SK-N-SH (cell line): ENCODE results near the gene BMPR1B. TPM values are rescaled to one million over a fixed set of nuclear protein-coding genes. Genes with fewer than 3 reads are reported as not detected.

Experiments used
- CTCF ChIA-PET: fragments of 300-600, 350-600 bp; formaldehyde crosslinking; extraction: SDS; loops from one replicate; lab custom pipeline; 2021; lab: Yijun Ruan, JAX
- POLR2A ChIA-PET: fragments of 350-600 bp; sonication (Branson Sonifier 250); formaldehyde crosslinking; extraction: SDS; loops from one replicate; lab custom pipeline; 2020; ENCODE audit warnings: antibody characterized with exemption, inconsistent platforms; lab: Yijun Ruan, JAX
- DNase-seq: peaks from one replicate; pipeline ENCODE4 v3.0.0; 2012
- H2AFZ ChIP-seq: fragments of 200-600 bp; sonication (generic); 2 replicates; pipeline ENCODE4 v1.8.1; 2016; ENCODE audit warnings: antibody characterized with exemption, mild to moderate bottlenecking, low read depth
- H3F3A ChIP-seq: fragments of 200-600 bp; sonication (generic); replicated peaks from 2 replicates; pipeline ENCODE3; 2016; ENCODE audit warnings: antibody characterized with exemption, mild to moderate bottlenecking; ENCODE audit not compliant: insufficient read depth
- H3K27ac ChIP-seq, 2 experiments: fragments of 200-500 bp in 1 of 2; fragments of 200-600 bp in 1 of 2; sonication (Bioruptor generic) in 1 of 2; sonication (generic), shearing (Covaris generic) in 1 of 2; 2 replicates each; pipeline versions ENCODE4 v1.5.1 to v1.6.1; 2014 to 2016; ENCODE audit warnings: low read depth in 2 of 2, inconsistent platforms in 1 of 2, low read length in 1 of 2, mild to moderate bottlenecking in 1 of 2, mixed read lengths in 1 of 2
- H3K27me3 ChIP-seq: fragments of 200-600 bp; sonication (generic), shearing (Covaris generic); 2 replicates; pipeline ENCODE4 v1.6.1; 2016; ENCODE audit warnings: mixed run types; ENCODE audit not compliant: insufficient read depth
- H3K36me3 ChIP-seq, 2 experiments: fragments of 200-500 bp in 1 of 2; fragments of 200-600 bp in 1 of 2; sonication (Bioruptor generic) in 1 of 2; sonication (generic) in 1 of 2; replicated peaks in 1 of 2; 2 replicates each; pipeline versions ENCODE3 to v1.5.1; 2014 to 2016; ENCODE audit warnings: low read length in 1 of 2, mild to moderate bottlenecking in 1 of 2; ENCODE audit not compliant: insufficient read depth in 2 of 2, control insufficient read depth in 1 of 2
- H3K4me1 ChIP-seq, 2 experiments: fragments of 200-500 bp in 1 of 2; fragments of 200-600 bp in 1 of 2; sonication (Bioruptor generic) in 1 of 2; sonication (generic), shearing (Covaris generic) in 1 of 2; 2 replicates each; pipeline versions ENCODE4 v1.5.1 to v1.6.1; 2014 to 2016; ENCODE audit warnings: low read depth in 1 of 2, low read length in 1 of 2, mixed run types in 1 of 2; ENCODE audit not compliant: insufficient read depth in 2 of 2, control insufficient read depth in 1 of 2
- H3K4me2 ChIP-seq: fragments of 200-600 bp; sonication (generic), shearing (Covaris generic); 2 replicates; pipeline ENCODE4 v1.6.1; 2017; ENCODE audit warnings: mixed run types
- H3K4me3 ChIP-seq, 2 experiments: fragments of 200-500 bp in 1 of 2; fragments of 200-600 bp in 1 of 2; sonication (Bioruptor generic) in 1 of 2; sonication (generic), shearing (Covaris generic) in 1 of 2; 2 replicates each; pipeline versions ENCODE4 v1.5.1 to v1.8.1; 2014 to 2016; ENCODE audit warnings: low read depth in 2 of 2, inconsistent platforms in 1 of 2, low read length in 1 of 2, mild to moderate bottlenecking in 1 of 2, mixed read lengths in 1 of 2, moderate library complexity in 1 of 2
- H3K79me2 ChIP-seq: fragments of 200-600 bp; sonication (generic); 2 replicates; pipeline ENCODE4 v1.8.1; 2017; ENCODE audit warnings: mild to moderate bottlenecking; ENCODE audit not compliant: insufficient read depth
- H3K9ac ChIP-seq: fragments of 200-600 bp; sonication (generic); 2 replicates; pipeline ENCODE4 v1.6.1; 2017; ENCODE audit warnings: mixed run types
- H3K9me2 ChIP-seq: fragments of 200-600 bp; sonication (generic); 2 replicates; pipeline ENCODE4 v1.6.1; 2017; ENCODE audit warnings: mixed run types
- H3K9me3 ChIP-seq: fragments of 200-600 bp; sonication (generic); 2 replicates; pipeline ENCODE4 v1.6.1; 2017; ENCODE audit warnings: mixed run types, mild to moderate bottlenecking, moderate library complexity
- H4K20me1 ChIP-seq: fragments of 200-600 bp; sonication (generic); 2 replicates; pipeline ENCODE4 v1.6.1; 2017; ENCODE audit warnings: mild to moderate bottlenecking, mixed run types; ENCODE audit not compliant: insufficient read depth
- CHD2 ChIP-seq: fragments of 150-350 bp; IDR thresholded peaks from 2 replicates; pipeline ENCODE4 v1.6.1; 2018; ENCODE audit warnings: low read length; ENCODE audit not compliant: partially characterized antibody
- EZH2phosphoT487 ChIP-seq: fragments of 200-600 bp; sonication (generic); IDR thresholded peaks from 2 replicates; pipeline ENCODE4 v1.6.1; 2017; ENCODE audit warnings: low read depth, mixed run types, mild to moderate bottlenecking, antibody characterized with exemption, moderate library complexity, borderline replicate concordance
- FOXM1 ChIP-seq: IDR thresholded peaks from 2 replicates; pipeline ENCODE4 v1.4.0; 2012; ENCODE audit warnings: low read depth, mild to moderate bottlenecking
- GABPA ChIP-seq: IDR thresholded peaks from 2 replicates; pipeline ENCODE4 v1.4.0; 2012; ENCODE audit warnings: low read depth, mild to moderate bottlenecking
- GATA2 ChIP-seq: sonication (generic); formaldehyde crosslinking; IDR thresholded peaks from 2 replicates; pipeline ENCODE4 v1.5.0; 2020; ENCODE audit warnings: mild to moderate bottlenecking, missing genetic modification reagents
- MAX ChIP-seq: IDR thresholded peaks from 2 replicates; pipeline ENCODE4 v1.4.0; 2012; ENCODE audit warnings: low read depth
- MEF2A ChIP-seq: IDR thresholded peaks from 2 replicates; pipeline ENCODE4 v1.4.0; 2012; ENCODE audit warnings: low read depth, borderline replicate concordance
- PBX3 ChIP-seq: IDR thresholded peaks from 2 replicates; pipeline ENCODE4; 2012
- POLR2AphosphoS5 ChIP-seq: IDR thresholded peaks from 2 replicates; pipeline ENCODE4 v1.6.1; 2012; ENCODE audit warnings: low read depth, low read length
- REST ChIP-seq: IDR thresholded peaks from 2 replicates; pipeline ENCODE4 v1.6.1; 2012; ENCODE audit warnings: mild to moderate bottlenecking, low read depth, low read length, moderate library complexity
- TAF1 ChIP-seq: IDR thresholded peaks from 2 replicates; pipeline ENCODE4 v1.6.1; 2012; ENCODE audit warnings: low read depth, mild to moderate bottlenecking, low read length, moderate library complexity, borderline replicate concordance
- TEAD4 ChIP-seq: IDR thresholded peaks from 2 replicates; pipeline ENCODE4 v1.4.0; 2012; ENCODE audit warnings: mild to moderate bottlenecking, borderline replicate concordance; ENCODE audit not compliant: insufficient read depth
- USF2 ChIP-seq: fragments of 150-350 bp; IDR thresholded peaks from 2 replicates; pipeline ENCODE4 v1.6.1; 2017; ENCODE audit warnings: antibody characterized with exemption, low read length, low read depth, borderline replicate concordance
- WGBS: methylation state at CpG from one replicate; pipeline ENCODE4 v1.1.6; 2017; ENCODE audit warnings: low lambda C conversion rate; 5-methylcytosine and 5-hydroxymethylcytosine counted together
- polyA plus RNA-seq, 3 experiments: library from polyadenylated mRNA; depleted of rRNA; stranded (reverse); fragments of >200 nt; gene quantifications; 2 replicates each; pipeline ENCODE4 v1.2.3, GENCODE V29; 2012

BMPR1B gene
- polyA plus RNA-seq, 1 of the 3 experiments (the other 2 are of a cell fraction), result 0.16 TPM

GRCh38 chr4:95049551-95050233 is 291.9 kb downstream of the BMPR1B start:
- POLR2A ChIA-PET, result interaction anchor here (1.0 kb wide), 1 partner anchor 10 kb away, joined by 3 read pairs; no protein-coding TSS in a partner anchor
- Histone ChIP-seq H3F3A (no peaks in the 10 kb centered on the region), H3K4me1 (peaks cover 0 to 7% of the 10 kb centered on the region in 2 experiments; a peak in 1 of 4 replicates), H3K4me2 (no peak overlapping the region), H3K9me2 (no peaks in the 10 kb centered on the region), H3K9me3 (no peaks in the 10 kb centered on the region), H3K4me3 (no peak overlapping the region), H2AFZ (no peak overlapping the region), H3K27ac (no peak overlapping the region; a peak in 1 of 4 replicates), H3K36me3 (no peaks in the 10 kb centered on the region), H3K9ac (no peak overlapping the region), H4K20me1 (no peaks in the 10 kb centered on the region), H3K79me2 (no peaks in the 10 kb centered on the region), H3K27me3 (no peaks in the 10 kb centered on the region)
- no peak for DNase-seq
- TF ChIP-seq REST (peak; percentile 80), POLR2AphosphoS5 (no peak)
- WGBS, result 60% methylated on average over 2 of the region's 2 CpGs
- CTCF ChIA-PET, result interaction anchor here (1.4 to 1.6 kb wide), 2 partner anchors 9 to 429 kb away, joined by 3 to 4 read pairs; no protein-coding TSS in a partner anchor

GRCh38 chr4:95050980-95051701 is 293.4 kb downstream of the BMPR1B start:
- 75% methylated on average over 13 of the region's 13 CpGs for WGBS
- Histone ChIP-seq H3K4me1 (peaks cover 0 to 5% of the 10 kb centered on the region in 2 experiments; a peak in 1 of 4 replicates), H3K9me2 (peaks cover 5% of the 10 kb centered on the region; the same call in 1 of the 2 replicates), H3K4me3 (no peak overlapping the region), H3F3A (no peaks in the 10 kb centered on the region), H3K9ac (no peak overlapping the region), H3K79me2 (no peaks in the 10 kb centered on the region), H3K4me2 (no peak overlapping the region), H3K36me3 (no peaks in the 10 kb centered on the region), H2AFZ (no peak overlapping the region), H3K27me3 (no peaks in the 10 kb centered on the region), H3K9me3 (no peaks in the 10 kb centered on the region), H3K27ac (no peak overlapping the region; a peak in 1 of 4 replicates), H4K20me1 (no peaks in the 10 kb centered on the region)
- POLR2A ChIA-PET, result no interaction called here
- no peak for DNase-seq
- CTCF ChIA-PET, result interaction anchor here (1.7 kb wide), 1 partner anchor 43 kb away, joined by 4 read pairs; no protein-coding TSS in a partner anchor
- TF ChIP-seq CHD2, result no peak
- no peak for TF ChIP-seq POLR2AphosphoS5
- TF ChIP-seq FOXM1, result no peak
- TF ChIP-seq USF2, result no peak
- no peak for TF ChIP-seq REST
- no peak for TF ChIP-seq EZH2phosphoT487
- no peak for TF ChIP-seq TEAD4
- TF ChIP-seq MEF2A, result no peak
- no peak for TF ChIP-seq GABPA
- TF ChIP-seq TAF1, result no peak
- TF ChIP-seq PBX3, result no peak
- no peak for TF ChIP-seq GATA2 (CRISPR knock-in tag)
- no peak for TF ChIP-seq MAX
